Eye (tissue), 1 donor: ENCODE results near the gene LYZL1.
"Not testable (repeated sequence)": the region's sequence is repeated elsewhere in the genome, so short reads cannot be mapped to it uniquely, and the experiment has no call there.

Experiments
- DNase-seq: peaks from one replicate; pipeline ENCODE4 v3.0.0-alpha.2; 2015

Gene LYZL1

DNA sequence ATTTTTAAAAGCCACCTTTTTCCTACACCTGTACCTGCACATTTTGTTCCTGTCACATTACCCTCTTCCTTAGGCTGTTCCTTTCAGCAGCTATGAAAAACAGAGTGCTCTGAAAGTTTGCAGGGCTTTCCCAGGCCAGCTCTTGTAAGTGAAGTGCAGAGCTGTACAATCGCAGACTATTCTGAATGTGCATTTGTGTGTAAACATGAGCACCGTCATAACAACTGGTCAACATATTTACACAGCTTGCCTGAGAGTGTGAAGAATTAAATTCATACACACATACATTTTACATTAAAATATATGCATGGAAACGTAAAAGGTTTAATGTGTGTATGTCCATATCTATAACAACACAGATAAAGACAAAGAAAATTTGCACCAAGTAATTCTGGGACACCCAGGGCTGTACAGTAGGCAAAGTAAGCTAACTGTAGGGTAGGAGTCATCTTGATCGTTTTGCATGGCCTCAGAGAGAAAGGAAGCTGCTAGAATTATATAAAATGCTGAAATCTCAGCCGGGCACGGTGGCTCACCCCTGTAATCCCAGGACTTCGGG is 23.6 kb upstream of the LYZL1 start:
- no peak for DNase-seq

GRCh38 chr10:29266641-29267040 is 22.2 kb upstream of the LYZL1 start:
- peak; percentile 71 for DNase-seq

GRCh38 chr10:29268011-29268410 is 20.9 kb upstream of the LYZL1 start:
- DNase-seq, result no peak

DNA sequence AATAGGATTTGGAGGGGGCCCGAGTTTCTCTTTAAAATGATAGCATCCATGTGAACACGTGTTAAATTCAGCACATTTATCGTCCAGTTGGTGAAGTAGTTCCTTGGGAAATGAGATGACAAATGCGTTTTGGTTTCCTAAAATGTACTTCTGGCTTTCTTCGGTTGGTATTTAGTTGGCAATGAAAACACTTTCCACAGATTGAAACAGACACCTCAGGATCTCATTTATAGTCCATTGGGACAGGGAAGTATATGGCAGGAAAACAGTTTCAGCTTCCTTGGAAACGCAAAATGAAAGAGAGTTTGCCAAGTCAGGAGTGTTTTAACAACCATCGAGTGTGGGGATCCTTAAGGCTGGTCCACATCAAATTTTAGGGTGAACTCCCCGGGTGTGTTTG is 19.4 kb upstream of the LYZL1 start:
- DNase-seq, result no peak

GRCh38 chr10:29270883-29271282 is 18.0 kb upstream of the LYZL1 start:
- DNase-seq, result no peak

- no peak for DNase-seq
Measured at GRCh38 chr10:29271877-29272276, 17.0 kb upstream of the LYZL1 start.

- DNase-seq, result no peak
Measured at GRCh38 chr10:29273478-29273877, 15.4 kb upstream of the LYZL1 start.

DNA sequence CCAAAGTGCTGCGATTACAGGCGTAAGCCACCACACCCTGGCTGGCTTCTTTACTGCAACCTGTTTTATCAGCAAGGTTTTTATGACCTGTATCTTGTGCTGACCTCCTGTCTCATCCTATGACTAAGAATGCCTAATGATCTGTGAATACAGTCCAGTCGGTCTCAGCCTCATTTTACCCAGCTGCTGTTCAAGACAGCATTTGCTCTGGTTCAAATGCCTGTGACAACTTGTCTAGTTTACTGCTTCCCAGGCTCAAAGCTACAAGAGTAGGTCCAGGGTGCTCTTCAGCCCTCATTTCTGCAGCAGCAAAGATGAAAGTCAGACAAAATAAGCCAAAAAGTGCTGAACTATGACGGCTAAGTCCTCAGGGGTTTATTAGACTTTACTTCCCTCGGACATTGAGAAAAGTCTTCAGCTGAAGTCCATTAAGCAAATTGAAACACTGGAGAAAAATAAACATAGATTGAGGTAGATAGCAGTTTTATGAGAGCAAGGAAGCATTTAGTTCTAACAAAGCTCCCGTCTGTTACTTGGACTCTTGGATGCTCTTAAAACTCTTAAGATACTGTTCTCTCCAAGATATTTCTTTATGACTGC is 12.5 kb upstream of the LYZL1 start:
- no peak for DNase-seq

GRCh38 chr10:29277296-29277695 is 11.6 kb upstream of the LYZL1 start:
- no peak for DNase-seq

- no peak for DNase-seq
Measured at GRCh38 chr10:29279779-29280487, 8.9 kb upstream of the LYZL1 start.

DNA sequence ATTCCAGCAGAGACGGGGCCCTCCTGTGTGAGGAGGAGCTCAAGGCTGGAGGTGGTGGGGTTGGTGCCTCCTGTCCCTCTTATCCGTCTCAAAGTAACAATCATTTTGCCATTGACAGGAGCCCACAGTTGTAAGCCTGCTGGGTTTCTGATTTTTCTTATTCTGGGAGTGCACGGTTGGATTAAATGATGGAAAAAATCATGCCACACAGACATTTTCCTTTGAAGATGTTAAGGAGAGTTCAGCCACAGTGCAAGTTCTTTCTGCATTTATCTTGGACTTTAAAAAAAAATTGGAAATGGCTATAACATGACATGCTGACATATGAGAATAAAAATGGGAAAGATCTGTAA is 8.4 kb upstream of the LYZL1 start:
- DNase-seq, result no peak

GRCh38 chr10:29285624-29286051 is 3.2 kb upstream of the LYZL1 start:
- no peak for DNase-seq

- DNase-seq, result no peak
Measured at GRCh38 chr10:29287635-29288034, 1.2 kb upstream of the LYZL1 start.

- not testable (repeated sequence) for DNase-seq
Measured at GRCh38 chr10:29291561-29291960, 2.7 kb downstream of the LYZL1 start.

- not testable (repeated sequence) for DNase-seq
Measured at GRCh38 chr10:29292406-29292805, 3.5 kb downstream of the LYZL1 start.

DNA sequence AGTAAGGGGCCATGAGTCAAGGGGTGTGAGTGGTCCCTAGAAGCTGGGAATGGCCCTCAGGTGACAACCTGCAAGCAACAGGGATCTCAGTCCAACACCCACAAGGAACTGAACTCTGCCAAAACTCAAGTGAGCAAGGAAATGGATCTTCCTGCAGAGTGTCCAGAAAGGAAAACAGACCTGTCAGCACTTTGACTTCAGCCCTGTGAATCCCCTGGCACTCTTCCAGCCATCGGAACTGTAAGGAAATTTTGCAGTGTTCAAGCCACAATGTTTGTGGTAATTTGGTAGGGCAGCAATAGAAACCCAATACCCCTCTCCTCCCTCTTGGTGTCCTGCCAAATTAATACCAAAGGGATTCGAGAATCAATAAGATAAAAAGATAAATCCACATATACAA is 6.9 kb downstream of the LYZL1 start:
- DNase-seq, result no peak

- no peak for DNase-seq
Measured at GRCh38 chr10:29297678-29298077, 8.8 kb downstream of the LYZL1 start.

- no peak for DNase-seq
Measured at GRCh38 chr10:29301359-29301910, 12.6 kb downstream of the LYZL1 start.

GRCh38 chr10:29302499-29302898 is 13.6 kb downstream of the LYZL1 start:
- DNase-seq, result no peak

- peak; percentile 95 for DNase-seq
Measured at GRCh38 chr10:29304264-29304994, 15.6 kb downstream of the LYZL1 start.

GRCh38 chr10:29304995-29305335 is 16.1 kb downstream of the LYZL1 start:
- no peak for DNase-seq

- DNase-seq, result peak; percentile 9
Measured at GRCh38 chr10:29306688-29307087, 17.8 kb downstream of the LYZL1 start.

- DNase-seq, result not testable (repeated sequence)
Measured at GRCh38 chr10:29308142-29308541, 19.3 kb downstream of the LYZL1 start.

DNA sequence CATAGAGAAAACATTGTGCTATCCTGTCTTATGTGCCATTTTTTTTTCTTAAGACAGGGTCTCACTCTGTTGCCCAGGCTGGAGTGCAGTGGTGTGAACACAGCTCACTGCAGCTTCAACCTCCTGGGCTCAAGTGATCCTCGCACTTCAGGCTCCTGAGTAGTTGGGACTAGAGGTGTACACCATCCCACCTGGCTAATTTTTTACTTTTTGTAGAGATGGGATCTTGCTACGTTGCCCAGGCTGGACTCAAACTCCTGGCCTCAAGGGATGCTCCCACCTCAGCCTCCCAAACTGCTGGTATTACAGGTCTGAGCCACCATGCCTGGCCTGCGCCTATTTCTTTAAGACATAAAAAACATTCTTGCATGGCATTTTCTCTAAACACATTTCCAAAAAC is 20.6 kb downstream of the LYZL1 start:
- DNase-seq, result no peak
